ENCODE results near the gene SMARCD3. TPM values are rescaled to one million over a fixed set of nuclear protein-coding genes. Genes with fewer than 3 reads are reported as not detected.

SMARCD3 gene
- total RNA-seq, 2 experiments from 2014 or later = 11.8 to 14.8 TPM

DNA sequence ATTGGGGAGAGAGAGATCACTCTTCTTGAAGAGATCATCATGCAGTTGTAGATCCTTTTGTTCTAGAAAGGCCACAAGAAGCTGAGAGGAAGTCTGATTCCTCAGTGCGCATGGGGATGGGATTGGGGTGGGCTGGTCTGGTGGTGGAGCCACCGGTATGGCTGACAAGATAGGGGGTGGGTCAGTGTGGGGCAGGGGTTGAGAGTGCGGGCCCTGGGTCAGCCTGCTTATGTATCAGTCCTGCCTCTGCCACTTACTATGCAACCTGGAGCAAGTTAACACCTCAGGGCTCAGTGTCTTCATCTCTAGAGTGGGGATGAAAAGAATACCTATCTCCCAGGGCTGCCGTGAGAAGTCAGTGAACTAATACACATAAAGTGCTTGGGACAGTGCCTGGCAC is 8.0 kb downstream of the SMARCD3 start:
- Histone ChIP-seq H3K27me3 (ENCODE audit: control insufficient read depth in 1 of 2, insufficient read depth in 2 of 2, low read length in 2 of 2) (peaks cover 8% of the 10 kb centered on the region in 2 experiments), H3K36me3 (ENCODE audit: insufficient read depth, low read length) (peaks cover 34% of the 10 kb centered on the region), H3K4me1 (ENCODE audit: insufficient read depth, low read length) (peaks cover 31% of the 10 kb centered on the region), H3K27ac (ENCODE audit: low read depth in 1 of 2, low read length in 2 of 2) (no peak overlapping the region), H3K4me3 (ENCODE audit: low read length) (no peak overlapping the region), H3K9me3 (ENCODE audit: control insufficient read depth in 1 of 2, insufficient read depth in 1 of 2, low read length in 2 of 2) (no peaks in the 10 kb centered on the region)
- Mint-ChIP-seq H3K9me3 (no peaks in the 10 kb centered on the region), H3K36me3 (ENCODE audit: low read depth) (peaks cover 18% of the 10 kb centered on the region), H3K27me3 (peaks cover 13% of the 10 kb centered on the region), H3K27ac (no peak overlapping the region), H3K4me1 (ENCODE audit: low read depth) (peaks cover 26% of the 10 kb centered on the region), H3K4me3 (no peak overlapping the region)
- intact Hi-C loops (cut with DNase I, micrococcal nuclease) = loop anchor here in 1 of 2 experiments (10.0 kb wide), 1 partner anchor 76 kb away; the partner anchor contains the start of gene GBX1
- TF ChIP-seq, protein P1, sequence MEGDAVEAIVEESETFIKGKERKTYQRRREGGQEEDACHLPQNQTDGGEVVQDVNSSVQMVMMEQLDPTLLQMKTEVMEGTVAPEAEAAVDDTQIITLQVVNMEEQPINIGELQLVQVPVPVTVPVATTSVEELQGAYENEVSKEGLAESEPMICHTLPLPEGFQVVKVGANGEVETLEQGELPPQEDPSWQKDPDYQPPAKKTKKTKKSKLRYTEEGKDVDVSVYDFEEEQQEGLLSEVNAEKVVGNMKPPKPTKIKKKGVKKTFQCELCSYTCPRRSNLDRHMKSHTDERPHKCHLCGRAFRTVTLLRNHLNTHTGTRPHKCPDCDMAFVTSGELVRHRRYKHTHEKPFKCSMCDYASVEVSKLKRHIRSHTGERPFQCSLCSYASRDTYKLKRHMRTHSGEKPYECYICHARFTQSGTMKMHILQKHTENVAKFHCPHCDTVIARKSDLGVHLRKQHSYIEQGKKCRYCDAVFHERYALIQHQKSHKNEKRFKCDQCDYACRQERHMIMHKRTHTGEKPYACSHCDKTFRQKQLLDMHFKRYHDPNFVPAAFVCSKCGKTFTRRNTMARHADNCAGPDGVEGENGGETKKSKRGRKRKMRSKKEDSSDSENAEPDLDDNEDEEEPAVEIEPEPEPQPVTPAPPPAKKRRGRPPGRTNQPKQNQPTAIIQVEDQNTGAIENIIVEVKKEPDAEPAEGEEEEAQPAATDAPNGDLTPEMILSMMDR (IDR thresholded peaks at IDR 0.05) = no peak
- ATAC-seq (ENCODE audit: poor library complexity) = no peak
- no peak for DNase-seq
- ChIA-PET CTCF (no interaction called here), POLR2A (interaction anchor here (1.3 kb wide), 1 partner anchor 9 kb away, joined by 4 read pairs; no protein-coding TSS in a partner anchor)

DNA sequence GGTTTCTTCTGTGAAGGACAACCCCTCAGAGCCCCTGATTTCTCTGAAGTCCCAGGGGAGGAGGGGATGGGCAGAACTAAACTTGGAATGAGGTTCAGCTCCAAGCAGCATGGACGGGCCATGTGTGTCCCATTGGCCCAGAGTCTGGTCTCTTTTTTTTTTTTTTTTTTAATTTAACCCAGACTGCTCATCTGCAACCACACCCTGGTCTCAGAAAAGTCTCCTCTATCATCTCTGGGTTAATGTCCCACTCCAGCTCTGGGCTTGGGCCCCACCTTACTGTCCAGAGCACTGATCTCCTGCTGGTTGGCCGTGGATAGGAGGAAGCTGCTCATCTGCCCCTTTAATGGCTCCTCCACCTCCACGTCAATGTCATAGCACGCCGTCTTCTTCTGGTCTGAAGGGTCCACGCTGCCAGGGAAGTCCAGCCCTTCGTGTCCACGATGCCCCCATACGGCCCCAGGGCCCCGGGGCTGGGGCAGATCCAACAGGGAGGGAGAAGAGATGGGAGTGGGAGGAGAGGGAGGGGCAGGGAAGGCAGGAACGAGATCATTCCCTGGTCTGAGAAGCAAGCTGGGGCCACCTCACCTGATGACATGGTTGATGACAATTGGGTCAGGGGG is 8.5 kb downstream of the SMARCD3 start:
- Mint-ChIP-seq H3K4me3 (no peak overlapping the region), H3K36me3 (ENCODE audit: low read depth) (peaks cover 24% of the 10 kb centered on the region), H3K4me1 (ENCODE audit: low read depth) (peaks cover 32% of the 10 kb centered on the region), H3K27me3 (peaks cover 12% of the 10 kb centered on the region), H3K9me3 (no peaks in the 10 kb centered on the region), H3K27ac (no peak overlapping the region)
- POLR2A ChIA-PET = interaction anchor here (1.3 kb wide), 1 partner anchor 9 kb away, joined by 4 read pairs; no protein-coding TSS in a partner anchor
- intact Hi-C loops (cut with DNase I, micrococcal nuclease) = loop anchor here in 1 of 2 experiments (10.0 kb wide), 1 partner anchor 75 kb away; the partner anchor contains the start of gene GBX1
- H3K9me3 ChIP-seq (ENCODE audit: control insufficient read depth in 1 of 2, insufficient read depth in 1 of 2, low read length in 2 of 2) = no peaks in the 10 kb centered on the region
- H3K27me3 ChIP-seq (ENCODE audit: control insufficient read depth in 1 of 2, insufficient read depth in 2 of 2, low read length in 2 of 2) = peaks cover 5% of the 10 kb centered on the region in 2 experiments
- H3K36me3 ChIP-seq (ENCODE audit: insufficient read depth, low read length) = peaks cover 40% of the 10 kb centered on the region
- TF ChIP-seq, protein P1 (IDR thresholded peaks at IDR 0.05) = no peak
- H3K4me1 ChIP-seq (ENCODE audit: insufficient read depth, low read length) = peaks cover 33% of the 10 kb centered on the region
- CTCF ChIA-PET = no interaction called here
- H3K4me3 ChIP-seq (ENCODE audit: low read length) = no peak overlapping the region
- ATAC-seq (ENCODE audit: poor library complexity) (no peak), DNase-seq (no peak)
- no peak overlapping the region for H3K27ac ChIP-seq (ENCODE audit: low read depth in 1 of 2, low read length in 2 of 2)

DNA sequence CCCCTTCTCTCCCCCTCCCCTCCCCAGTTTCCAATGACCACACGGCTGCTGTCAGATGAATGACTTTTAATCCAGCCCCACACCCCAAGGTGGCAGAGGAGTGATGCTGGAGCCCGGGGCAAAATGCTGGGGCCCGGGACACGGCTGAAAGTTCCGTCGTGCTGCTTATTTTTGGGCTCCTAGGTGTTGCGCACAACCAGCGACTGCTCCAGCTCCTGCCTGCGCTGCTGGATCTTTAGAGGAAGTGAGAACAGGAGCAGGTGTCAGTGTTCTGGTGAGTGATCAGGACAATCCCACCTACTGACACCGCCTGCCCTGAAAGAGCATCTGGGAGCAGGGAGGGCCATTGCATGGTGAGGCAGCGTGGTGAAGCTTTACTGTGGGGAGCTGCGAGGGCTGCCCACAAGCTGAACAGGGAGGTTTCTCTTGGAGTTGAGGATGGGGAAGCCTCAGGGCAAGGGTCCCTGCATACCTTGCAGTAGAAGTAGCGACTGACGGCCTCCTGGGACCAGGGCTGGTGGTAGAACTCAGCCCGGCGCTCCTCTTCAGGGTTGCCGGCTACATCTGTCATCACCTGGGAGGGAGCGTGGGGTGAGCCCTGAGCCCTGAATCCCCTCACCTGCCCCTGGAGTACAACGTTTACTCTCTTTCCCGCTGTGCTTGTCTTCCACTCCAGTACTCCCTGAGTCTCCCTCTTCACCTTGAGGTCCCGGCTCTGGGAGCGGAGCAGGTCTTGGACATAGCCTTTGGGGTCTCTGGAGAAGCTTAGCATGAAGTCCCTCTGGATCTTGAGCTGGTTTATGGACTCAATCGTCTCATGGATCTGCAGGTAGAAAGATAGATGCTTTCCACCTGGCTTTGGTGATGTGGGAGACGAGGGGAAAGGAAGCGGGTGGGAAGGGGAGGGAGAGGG is 9.3 kb downstream of the SMARCD3 start:
- CTCF ChIA-PET = no interaction called here
- Mint-ChIP-seq H3K4me1 (ENCODE audit: low read depth) (peaks cover 32% of the 10 kb centered on the region), H3K27me3 (peaks cover 4% of the 10 kb centered on the region), H3K36me3 (ENCODE audit: low read depth) (peaks cover 31% of the 10 kb centered on the region), H3K4me3 (no peak overlapping the region), H3K27ac (no peak overlapping the region), H3K9me3 (no peaks in the 10 kb centered on the region)
- TF ChIP-seq, protein P1 (IDR thresholded peaks at IDR 0.05) = no peak
- Histone ChIP-seq H3K36me3 (ENCODE audit: insufficient read depth, low read length) (peaks cover 44% of the 10 kb centered on the region), H3K4me3 (ENCODE audit: low read length) (no peak overlapping the region), H3K27me3 (ENCODE audit: control insufficient read depth in 1 of 2, insufficient read depth in 2 of 2, low read length in 2 of 2) (no peaks in the 10 kb centered on the region), H3K27ac (ENCODE audit: low read depth in 1 of 2, low read length in 2 of 2) (no peak overlapping the region), H3K9me3 (ENCODE audit: control insufficient read depth in 1 of 2, insufficient read depth in 1 of 2, low read length in 2 of 2) (no peaks in the 10 kb centered on the region), H3K4me1 (ENCODE audit: insufficient read depth, low read length) (peaks cover 32% of the 10 kb centered on the region)
- POLR2A ChIA-PET = interaction anchor here (1.3 kb wide), 1 partner anchor 10 kb away, joined by 4 read pairs; no protein-coding TSS in a partner anchor
- DNase-seq (no peak), ATAC-seq (ENCODE audit: poor library complexity) (no peak)
- intact Hi-C loops (cut with DNase I, micrococcal nuclease) = no loop called here
